Measurements from ENCODE around the gene PRRT1. TPM values are rescaled to one million over a fixed set of nuclear protein-coding genes. Genes with fewer than 3 reads are reported as not detected.
"Not testable (repeated sequence)": the region's sequence is repeated elsewhere in the genome, so short reads cannot be mapped to it uniquely, and the experiment has no call there.

The PRRT1 gene
- polyA plus RNA-seq, 1 donor (not counting 4 experiments of a cell fraction or from before 2014, with no cell fraction given), result 0.09 TPM

DNA sequence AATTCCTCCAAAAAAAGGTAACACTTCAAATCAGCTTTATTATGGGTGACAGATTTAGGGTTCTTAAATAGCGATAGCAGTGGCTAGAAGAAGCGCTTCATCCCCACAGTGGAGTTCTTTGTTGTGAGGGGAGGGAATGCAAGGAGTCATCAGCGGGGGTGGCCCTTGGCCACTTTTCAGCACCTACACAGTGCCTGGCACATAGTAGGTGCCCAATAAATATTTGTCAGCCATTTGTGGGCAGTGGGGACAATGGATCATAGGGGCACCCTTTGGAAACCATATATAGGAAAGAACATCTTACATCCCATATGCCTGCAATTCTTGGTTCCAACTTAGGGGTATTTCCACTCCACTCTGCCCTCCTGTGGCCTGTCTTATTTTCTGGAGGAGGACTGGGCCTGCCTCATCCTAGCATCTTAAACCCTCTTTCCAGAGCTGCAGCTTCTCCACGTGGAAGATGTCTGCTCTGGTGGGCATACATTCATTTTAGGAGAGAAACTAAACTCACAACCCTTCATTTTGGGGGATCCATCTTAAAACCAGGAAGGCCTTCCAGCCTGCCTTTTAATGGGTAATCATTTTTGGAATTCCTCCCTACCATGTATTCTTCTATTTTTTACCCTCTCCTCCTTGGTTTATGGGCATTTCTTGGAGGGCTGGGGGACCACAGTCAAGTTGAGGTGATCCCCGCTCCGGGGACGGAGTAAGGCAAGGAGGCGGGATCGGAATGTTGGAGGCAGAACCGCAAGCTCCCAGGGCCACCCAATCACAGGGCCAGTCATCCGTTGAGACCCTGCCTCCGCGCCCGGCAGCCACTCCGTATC, 43.3 kb upstream of the PRRT1 start:
- H3K9me1 ChIP-seq (ENCODE audit: control insufficient read depth, extremely low read depth, insufficient read depth, low read length), result no peaks in the 10 kb centered on the region
- dilution Hi-C loops (cut with MboI; ENCODE audit: extremely low pct_ligation_motif_present, low sequenced_read_pairs), result no loop called here
- H3K9ac ChIP-seq (ENCODE audit: control insufficient read depth, extremely low read depth, insufficient read depth, low read length), result peak overlapping the region; percentile 64
- no peaks in the 10 kb centered on the region for H3K9me3 ChIP-seq (ENCODE audit: control insufficient read depth, low read depth, low read length)
- peaks cover 30% of the 10 kb centered on the region for H3K4me1 ChIP-seq (ENCODE audit: control insufficient read depth, extremely low read depth, insufficient read depth, low read length)
- no peaks in the 10 kb centered on the region for H4K20me1 ChIP-seq (ENCODE audit: control insufficient read depth, extremely low read depth, insufficient read depth, low read length)
- peak overlapping the region; percentile 28 to 73 (median 55) for H3K4me3 ChIP-seq (ENCODE audit: control insufficient read depth in 2 of 3, extremely low read depth in 1 of 3, insufficient read depth in 2 of 3, low read depth in 1 of 3, low read length in 3 of 3)
- H3K4me2 ChIP-seq (ENCODE audit: control insufficient read depth, extremely low read depth, insufficient read depth, low read depth, low read length), result peak overlapping the region; percentile 75
- FAIRE-seq (peak; percentile 55), DNase-seq (ENCODE audit: low read depth, low spot score) (no peak)
- no peaks in the 10 kb centered on the region for H3K36me3 ChIP-seq (ENCODE audit: control insufficient read depth in 2 of 2, extremely low read depth in 1 of 2, insufficient read depth in 2 of 2, low read length in 2 of 2)
- no peaks in the 10 kb centered on the region for H3K27me3 ChIP-seq (ENCODE audit: control insufficient read depth, extremely low read depth, insufficient read depth, low read length)
- no peak for TF ChIP-seq EZH2 (IDR thresholded peaks at IDR 0.05; ENCODE audit: low read length)
- TF ChIP-seq CTCF (optimal IDR thresholded peaks at IDR 0.05 in 1 of 3, IDR thresholded peaks at IDR 0.05 in 1 of 3, conservative IDR thresholded peaks at IDR 0.05 in 1 of 3; ENCODE audit: extremely low read depth in 1 of 3, insufficient read depth in 2 of 3, low read length in 3 of 3), result peak; percentile 54 to 76 (median 63)
- peak overlapping the region; percentile 66 for H3K27ac ChIP-seq (ENCODE audit: control insufficient read depth, insufficient read depth, low read length)
- H2AFZ ChIP-seq (ENCODE audit: control insufficient read depth, low read length), result peak overlapping the region; percentile 14
- no peaks in the 10 kb centered on the region for H3K79me2 ChIP-seq (ENCODE audit: control insufficient read depth, insufficient read depth, low read length)

- DNase-seq (ENCODE audit: low read depth, low spot score) (no peak), FAIRE-seq (no peak)
- no peaks in the 10 kb centered on the region for H3K36me3 ChIP-seq (ENCODE audit: control insufficient read depth in 2 of 2, extremely low read depth in 1 of 2, insufficient read depth in 2 of 2, low read length in 2 of 2)
- H3K9ac ChIP-seq (ENCODE audit: control insufficient read depth, extremely low read depth, insufficient read depth, low read length), result no peak overlapping the region
- H4K20me1 ChIP-seq (ENCODE audit: control insufficient read depth, extremely low read depth, insufficient read depth, low read length), result no peaks in the 10 kb centered on the region
- no peaks in the 10 kb centered on the region for H3K9me1 ChIP-seq (ENCODE audit: control insufficient read depth, extremely low read depth, insufficient read depth, low read length)
- H3K9me3 ChIP-seq (ENCODE audit: control insufficient read depth, low read depth, low read length), result no peaks in the 10 kb centered on the region
- H3K4me1 ChIP-seq (ENCODE audit: control insufficient read depth, extremely low read depth, insufficient read depth, low read length), result peaks cover 30% of the 10 kb centered on the region
- no peak overlapping the region for H3K4me3 ChIP-seq (ENCODE audit: control insufficient read depth in 2 of 3, extremely low read depth in 1 of 3, insufficient read depth in 2 of 3, low read depth in 1 of 3, low read length in 3 of 3)
- dilution Hi-C loops (cut with MboI; ENCODE audit: extremely low pct_ligation_motif_present, low sequenced_read_pairs), result no loop called here
- no peaks in the 10 kb centered on the region for H3K27me3 ChIP-seq (ENCODE audit: control insufficient read depth, extremely low read depth, insufficient read depth, low read length)
- H3K4me2 ChIP-seq (ENCODE audit: control insufficient read depth, extremely low read depth, insufficient read depth, low read depth, low read length), result peak overlapping the region; percentile 75
- H3K79me2 ChIP-seq (ENCODE audit: control insufficient read depth, insufficient read depth, low read length), result peaks cover 2% of the 10 kb centered on the region
- H3K27ac ChIP-seq (ENCODE audit: control insufficient read depth, insufficient read depth, low read length), result no peak overlapping the region
- TF ChIP-seq EZH2 (IDR thresholded peaks at IDR 0.05; ENCODE audit: low read length) (no peak), CTCF (optimal IDR thresholded peaks at IDR 0.05 in 1 of 3, IDR thresholded peaks at IDR 0.05 in 1 of 3, conservative IDR thresholded peaks at IDR 0.05 in 1 of 3; ENCODE audit: extremely low read depth in 1 of 3, insufficient read depth in 2 of 3, low read length in 3 of 3) (no peak)
- no peak overlapping the region for H2AFZ ChIP-seq (ENCODE audit: control insufficient read depth, low read length)
These were observed 42.6 kb upstream of the PRRT1 start for GRCh38 chr6:32194388-32194787.

DNA sequence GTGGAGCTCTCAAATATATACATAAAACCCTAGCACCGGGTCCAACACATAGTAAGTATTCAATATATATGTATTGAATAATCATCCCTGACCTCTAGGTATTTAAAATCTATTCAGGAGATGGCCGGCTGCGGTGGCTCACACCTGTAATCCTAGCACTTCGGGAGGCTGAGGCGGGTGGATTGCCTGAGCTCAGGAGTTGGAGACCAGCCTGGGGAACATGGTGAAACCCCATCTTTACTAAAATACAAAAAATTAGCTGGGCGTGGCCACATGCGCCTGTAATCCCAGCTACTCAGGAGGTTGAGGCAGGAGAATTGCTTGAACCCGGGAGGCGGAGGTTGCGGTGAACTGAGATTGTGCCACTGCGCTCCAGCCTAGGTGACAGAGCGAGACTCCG, 41.4 kb upstream of the PRRT1 start:
- H3K4me2 ChIP-seq (ENCODE audit: control insufficient read depth, extremely low read depth, insufficient read depth, low read depth, low read length), result peak overlapping the region; percentile 71
- H3K27ac ChIP-seq (ENCODE audit: control insufficient read depth, insufficient read depth, low read length); H3K9me1 ChIP-seq (ENCODE audit: control insufficient read depth, extremely low read depth, insufficient read depth, low read length); FAIRE-seq; dilution Hi-C loops (cut with MboI; ENCODE audit: extremely low pct_ligation_motif_present, low sequenced_read_pairs); DNase-seq (ENCODE audit: low read depth, low spot score); H3K27me3 ChIP-seq (ENCODE audit: control insufficient read depth, extremely low read depth, insufficient read depth, low read length); H3K36me3 ChIP-seq (ENCODE audit: control insufficient read depth in 2 of 2, extremely low read depth in 1 of 2, insufficient read depth in 2 of 2, low read length in 2 of 2); H3K9me3 ChIP-seq (ENCODE audit: control insufficient read depth, low read depth, low read length); H3K4me3 ChIP-seq (ENCODE audit: control insufficient read depth in 2 of 3, extremely low read depth in 1 of 3, insufficient read depth in 2 of 3, low read depth in 1 of 3, low read length in 3 of 3); H4K20me1 ChIP-seq (ENCODE audit: control insufficient read depth, extremely low read depth, insufficient read depth, low read length): not testable (repeated sequence)
- peaks cover 33% of the 10 kb centered on the region for H3K4me1 ChIP-seq (ENCODE audit: control insufficient read depth, extremely low read depth, insufficient read depth, low read length)
- H3K79me2 ChIP-seq (ENCODE audit: control insufficient read depth, insufficient read depth, low read length), result peaks cover 10% of the 10 kb centered on the region
- H3K9ac ChIP-seq (ENCODE audit: control insufficient read depth, extremely low read depth, insufficient read depth, low read length), result peak overlapping the region; percentile 33
- peak overlapping the region; percentile 83 for H2AFZ ChIP-seq (ENCODE audit: control insufficient read depth, low read length)
